ENCODE measurements around the gene MCU.
"Not testable (repeated sequence)": the region's sequence is repeated elsewhere in the genome, so short reads cannot be mapped to it uniquely, and the experiment has no call there.

GRCh38 chr10:72917201-72917600 is 225.3 kb downstream of the MCU start:
- TF ChIP-seq CTCF (optimal IDR thresholded peaks at IDR 0.05 in 1 of 3, IDR thresholded peaks at IDR 0.05 in 1 of 3, conservative IDR thresholded peaks at IDR 0.05 in 1 of 3; ENCODE audit: extremely low read depth in 1 of 3, insufficient read depth in 2 of 3, low read length in 3 of 3); EZH2 (IDR thresholded peaks at IDR 0.05; ENCODE audit: low read length): not testable (repeated sequence)

All from keratinocyte (primary cell).